Measurements from ENCODE around the gene LURAP1L.

DNA sequence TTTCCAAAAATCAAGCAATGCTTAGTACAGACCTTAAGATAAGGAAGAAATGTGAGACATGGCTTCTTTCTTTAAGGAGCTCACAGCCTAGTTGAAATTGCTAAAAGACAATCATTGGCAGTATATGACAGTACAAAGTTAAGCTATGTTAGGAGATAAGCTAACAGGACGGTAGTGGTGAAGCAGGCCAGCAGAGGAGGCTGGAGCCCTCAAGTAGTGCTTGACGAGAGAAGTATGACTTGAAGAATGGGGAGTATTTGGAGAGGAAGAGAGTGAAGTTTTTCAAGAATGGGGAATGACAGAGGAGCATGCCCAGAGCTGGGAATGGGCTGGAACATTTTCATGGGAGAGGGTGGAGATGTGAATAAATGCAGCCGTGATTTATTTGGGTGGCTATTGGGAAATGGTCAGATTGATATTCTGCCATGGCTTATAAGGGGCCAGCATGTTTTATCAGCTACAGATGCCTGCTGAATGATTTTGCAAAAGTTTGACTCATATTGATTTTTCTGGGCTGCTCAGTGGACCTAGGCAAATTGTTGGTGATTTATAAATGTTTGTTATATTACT, 43.7 kb downstream of the LURAP1L start:
- TF ChIP-seq, protein P1, sequence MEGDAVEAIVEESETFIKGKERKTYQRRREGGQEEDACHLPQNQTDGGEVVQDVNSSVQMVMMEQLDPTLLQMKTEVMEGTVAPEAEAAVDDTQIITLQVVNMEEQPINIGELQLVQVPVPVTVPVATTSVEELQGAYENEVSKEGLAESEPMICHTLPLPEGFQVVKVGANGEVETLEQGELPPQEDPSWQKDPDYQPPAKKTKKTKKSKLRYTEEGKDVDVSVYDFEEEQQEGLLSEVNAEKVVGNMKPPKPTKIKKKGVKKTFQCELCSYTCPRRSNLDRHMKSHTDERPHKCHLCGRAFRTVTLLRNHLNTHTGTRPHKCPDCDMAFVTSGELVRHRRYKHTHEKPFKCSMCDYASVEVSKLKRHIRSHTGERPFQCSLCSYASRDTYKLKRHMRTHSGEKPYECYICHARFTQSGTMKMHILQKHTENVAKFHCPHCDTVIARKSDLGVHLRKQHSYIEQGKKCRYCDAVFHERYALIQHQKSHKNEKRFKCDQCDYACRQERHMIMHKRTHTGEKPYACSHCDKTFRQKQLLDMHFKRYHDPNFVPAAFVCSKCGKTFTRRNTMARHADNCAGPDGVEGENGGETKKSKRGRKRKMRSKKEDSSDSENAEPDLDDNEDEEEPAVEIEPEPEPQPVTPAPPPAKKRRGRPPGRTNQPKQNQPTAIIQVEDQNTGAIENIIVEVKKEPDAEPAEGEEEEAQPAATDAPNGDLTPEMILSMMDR (IDR thresholded peaks at IDR 0.05) = no peak
- no peak for TF ChIP-seq POLR2A (IDR thresholded peaks at IDR 0.05)
